ENCODE measurements around the gene TCL1B.

- TF ChIP-seq CTCF (IDR thresholded peaks at IDR 0.05; ENCODE audit: insufficient read depth, low read depth, low read length) (no peak), EZH2 (IDR thresholded peaks at IDR 0.05; ENCODE audit: insufficient read depth, low read length) (no peak)
These were observed 55.6 kb downstream of the TCL1B start for GRCh38 chr14:95741781-95742180.

Data from astrocyte (in vitro differentiated cells and primary cell).